Kidney (tissue), 14 donors: ENCODE measurements around the gene PCDH9. TPM values are rescaled to one million over a fixed set of nuclear protein-coding genes. Genes with fewer than 3 reads are reported as not detected.
A peak's percentile ranks its signal among the peaks of the same experiment; 100 is the strongest.

Experiments used
- DNase-seq, 5 donors: peaks; one replicate each; pipeline ENCODE4 v3.0.0-alpha.2; 2013 to 2020
- FAIRE-seq: peaks from 2 replicates; lab custom pipeline; 2012; peaks lifted over from hg19 to GRCh38; lab: Jason Lieb, UNC
- H3K27ac ChIP-seq, 2 donors: one replicate each; pipeline ENCODE4 v1.7.0; 2013; ENCODE audit warnings: low read depth in 2 of 2, low read length in 2 of 2, inconsistent platforms in 1 of 2
- H3K27me3 ChIP-seq: one replicate; pipeline ENCODE4 v1.7.1; 2013; ENCODE audit warnings: low read length, inconsistent platforms; ENCODE audit not compliant: control insufficient read depth, insufficient read depth
- H3K36me3 ChIP-seq, 3 donors: one replicate each; pipeline versions ENCODE4 v1.7.0 to v1.7.1; 2013; ENCODE audit warnings: low read length in 3 of 3, control low read depth in 1 of 3, inconsistent platforms in 1 of 3; ENCODE audit not compliant: insufficient read depth in 3 of 3, control insufficient read depth in 2 of 3
- H3K4me1 ChIP-seq, 3 donors: one replicate each; pipeline versions ENCODE4 v1.7.0 to v1.7.1; 2013; ENCODE audit warnings: low read length in 3 of 3, inconsistent platforms in 1 of 3, low read depth in 1 of 3; ENCODE audit not compliant: control insufficient read depth in 2 of 3, insufficient read depth in 2 of 3
- H3K4me3 ChIP-seq, 3 donors: one replicate each; pipeline versions ENCODE4 v1.7.0 to v1.8.1; 2013; ENCODE audit warnings: low read length in 3 of 3, control low read depth in 1 of 3, inconsistent platforms in 1 of 3
- H3K9ac ChIP-seq, 3 donors: one replicate each; pipeline versions ENCODE4 v1.7.0 to v1.7.1; 2013; ENCODE audit warnings: low read length in 3 of 3, control low read depth in 1 of 3, inconsistent platforms in 1 of 3
- H3K9me3 ChIP-seq, 3 donors: one replicate each; pipeline versions ENCODE4 v1.7.0 to v1.7.1; 2013; ENCODE audit warnings: low read length in 3 of 3, control low read depth in 1 of 3, inconsistent platforms in 1 of 3; ENCODE audit not compliant: control insufficient read depth in 2 of 3, insufficient read depth in 1 of 3
- intact Hi-C: fragments of 100-400 bp; cut with DNase I; formaldehyde crosslinking; loops from one replicate; pipeline ENCODE4 v1.11.1; 2022
- polyA plus RNA-seq: library from polyadenylated mRNA; stranded (reverse); fragments of 350-450 nt; fragmentation: Illumina TruSeq; extraction: RNeasy Lipid Tissue Mini Kit (QIAGEN cat#74804); gene quantifications from one replicate; pipeline ENCODE4 v1.2.3, GENCODE V29; 2014; ENCODE audit warnings: low read depth, low replicate concordance; ENCODE audit not compliant: insufficient read depth
- total RNA-seq: library from RNA; stranded (reverse); fragmentation: NEBNext Ultra II Directional; extraction: Animal tissue kit (Norgen Biotek cat#: 25700); gene quantifications from one replicate; pipeline ENCODE4 v1.2.1, GENCODE V29; 2021
- TF ChIP-seq, protein P1 (sequence below): IDR thresholded peaks from 3 replicates; pipeline ENCODE4 v1.5.1; 2012; ENCODE audit warnings: mild to moderate bottlenecking, moderate library complexity, borderline replicate concordance; ENCODE audit not compliant: insufficient read depth; ENCODE audit errors: extremely low read depth
- donor health status: control.
- donor health status: control.
- donor health status: control.
- donor health status: control.
- donor health status: control.
- donor health status: DM: yes; HTN: yes; CAD: no.
- donor health status: Normal renal cell carcinoma (clear cell type).

The PCDH9 gene
- total and polyA plus RNA-seq, 2 donors from 2014 or later = 1.6 to 9.5 TPM

DNA sequence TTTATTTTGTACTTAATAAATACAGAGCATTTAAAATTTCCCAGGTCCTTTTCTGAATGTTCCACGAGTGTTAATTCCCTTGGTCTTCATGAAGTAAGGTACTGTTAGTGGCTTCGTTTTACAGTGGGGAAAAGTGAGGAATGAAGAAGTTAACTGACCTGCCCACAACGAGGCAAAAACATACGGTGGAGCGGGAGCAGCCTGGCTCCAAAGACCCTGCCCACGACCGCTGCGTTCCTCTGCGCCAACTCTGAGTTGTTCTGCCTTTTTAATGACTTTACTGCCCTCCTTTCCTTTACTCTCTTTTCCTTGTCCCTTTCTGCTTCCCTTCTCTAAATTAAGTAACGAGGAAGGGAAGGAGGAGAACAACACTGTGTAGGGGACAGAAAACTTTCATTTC is 392.9 kb downstream of the PCDH9 start:
- no peaks in the 10 kb centered on the region for H3K9me3 ChIP-seq
- intact Hi-C loops = no loop called here
- no peaks in the 10 kb centered on the region for H3K4me1 ChIP-seq
- no peaks in the 10 kb centered on the region for H3K27me3 ChIP-seq
- H3K4me3 ChIP-seq = no peak overlapping the region
- TF ChIP-seq, protein P1, sequence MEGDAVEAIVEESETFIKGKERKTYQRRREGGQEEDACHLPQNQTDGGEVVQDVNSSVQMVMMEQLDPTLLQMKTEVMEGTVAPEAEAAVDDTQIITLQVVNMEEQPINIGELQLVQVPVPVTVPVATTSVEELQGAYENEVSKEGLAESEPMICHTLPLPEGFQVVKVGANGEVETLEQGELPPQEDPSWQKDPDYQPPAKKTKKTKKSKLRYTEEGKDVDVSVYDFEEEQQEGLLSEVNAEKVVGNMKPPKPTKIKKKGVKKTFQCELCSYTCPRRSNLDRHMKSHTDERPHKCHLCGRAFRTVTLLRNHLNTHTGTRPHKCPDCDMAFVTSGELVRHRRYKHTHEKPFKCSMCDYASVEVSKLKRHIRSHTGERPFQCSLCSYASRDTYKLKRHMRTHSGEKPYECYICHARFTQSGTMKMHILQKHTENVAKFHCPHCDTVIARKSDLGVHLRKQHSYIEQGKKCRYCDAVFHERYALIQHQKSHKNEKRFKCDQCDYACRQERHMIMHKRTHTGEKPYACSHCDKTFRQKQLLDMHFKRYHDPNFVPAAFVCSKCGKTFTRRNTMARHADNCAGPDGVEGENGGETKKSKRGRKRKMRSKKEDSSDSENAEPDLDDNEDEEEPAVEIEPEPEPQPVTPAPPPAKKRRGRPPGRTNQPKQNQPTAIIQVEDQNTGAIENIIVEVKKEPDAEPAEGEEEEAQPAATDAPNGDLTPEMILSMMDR = no peak
- H3K36me3 ChIP-seq = no peaks in the 10 kb centered on the region
- no peak overlapping the region for H3K27ac ChIP-seq
- FAIRE-seq (no peak), DNase-seq (no peak)
- no peak overlapping the region for H3K9ac ChIP-seq

DNA sequence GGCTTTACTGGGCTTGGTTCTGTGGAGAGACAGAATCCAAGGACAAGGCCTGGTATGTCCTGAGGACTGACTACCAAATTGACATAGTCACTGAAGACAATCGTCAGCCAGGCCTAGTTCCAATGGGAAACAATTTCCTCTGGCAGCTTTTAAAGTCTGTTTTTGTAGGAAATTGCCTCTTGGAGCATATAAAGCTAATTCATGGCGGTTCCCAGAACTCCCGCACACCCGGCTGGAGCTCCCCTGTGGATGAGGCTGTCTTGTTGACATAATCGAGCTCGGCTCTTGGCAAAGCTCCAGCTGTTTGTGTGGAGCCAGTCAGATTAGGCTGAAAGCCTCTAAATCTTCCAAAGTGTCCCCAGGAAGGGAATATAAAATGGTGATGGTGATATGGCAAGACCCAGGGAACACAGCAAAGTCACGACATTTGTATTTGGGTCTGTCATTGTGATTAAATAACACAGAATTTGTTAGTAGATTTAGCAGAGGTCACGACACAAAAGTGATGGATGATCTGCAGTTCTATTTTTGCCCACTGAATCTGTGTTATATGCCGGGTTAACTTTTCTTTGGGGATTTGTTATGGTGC is 395.0 kb downstream of the PCDH9 start:
- Histone ChIP-seq H3K9me3 (no peaks in the 10 kb centered on the region), H3K27me3 (no peaks in the 10 kb centered on the region), H3K27ac (no peak overlapping the region), H3K36me3 (no peaks in the 10 kb centered on the region), H3K9ac (no peak overlapping the region), H3K4me3 (no peak overlapping the region), H3K4me1 (no peaks in the 10 kb centered on the region)
- TF ChIP-seq, protein P1 = no peak
- peak; percentile 75 to 96 (median 91) for DNase-seq
- intact Hi-C loops = no loop called here
- FAIRE-seq = no peak

DNA sequence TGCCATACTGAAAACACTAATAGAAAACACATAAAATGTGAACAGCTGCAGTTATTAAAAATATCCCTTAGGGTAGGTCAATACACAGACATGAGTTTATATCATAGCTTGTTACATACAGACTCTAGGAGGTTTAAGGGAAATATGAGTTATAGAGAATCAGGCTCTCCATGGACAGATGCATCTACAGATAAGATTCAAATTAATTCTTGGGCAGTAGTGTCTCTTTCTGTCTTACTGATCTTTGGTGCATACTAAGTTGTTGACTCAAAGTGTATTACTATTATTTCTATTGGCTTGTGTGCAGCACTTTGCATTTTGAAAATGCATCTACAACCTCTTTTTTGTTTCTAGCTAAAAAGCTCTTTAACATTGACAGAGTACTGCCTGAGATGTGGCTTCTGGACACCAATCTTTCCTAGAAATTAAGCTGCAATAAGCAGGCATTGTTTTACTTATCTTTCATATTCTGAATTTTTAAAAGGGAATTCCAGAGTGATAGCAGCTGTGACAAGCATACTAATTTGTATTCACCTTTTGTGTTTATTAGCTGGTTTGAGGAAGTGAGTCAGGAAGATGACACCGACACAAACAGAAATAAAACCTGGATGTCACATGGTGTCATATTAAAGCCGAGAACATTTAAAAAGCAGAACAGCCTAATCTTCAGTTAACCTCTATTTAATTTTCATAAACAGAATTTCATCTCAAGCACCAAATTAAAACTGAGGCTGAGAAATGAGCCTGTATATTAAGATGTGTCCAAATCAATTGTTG is 399.0 kb downstream of the PCDH9 start:
- intact Hi-C loops = no loop called here
- H3K36me3 ChIP-seq = no peaks in the 10 kb centered on the region
- no peak overlapping the region for H3K9ac ChIP-seq
- TF ChIP-seq, protein P1 = no peak
- H3K27ac ChIP-seq = no peak overlapping the region
- H3K9me3 ChIP-seq = no peaks in the 10 kb centered on the region
- no peak for FAIRE-seq
- no peak for DNase-seq
- no peak overlapping the region for H3K4me3 ChIP-seq
- H3K27me3 ChIP-seq = no peaks in the 10 kb centered on the region
- H3K4me1 ChIP-seq = no peaks in the 10 kb centered on the region
